ENCODE results near the gene DCUN1D1.

The DCUN1D1 gene

DNA sequence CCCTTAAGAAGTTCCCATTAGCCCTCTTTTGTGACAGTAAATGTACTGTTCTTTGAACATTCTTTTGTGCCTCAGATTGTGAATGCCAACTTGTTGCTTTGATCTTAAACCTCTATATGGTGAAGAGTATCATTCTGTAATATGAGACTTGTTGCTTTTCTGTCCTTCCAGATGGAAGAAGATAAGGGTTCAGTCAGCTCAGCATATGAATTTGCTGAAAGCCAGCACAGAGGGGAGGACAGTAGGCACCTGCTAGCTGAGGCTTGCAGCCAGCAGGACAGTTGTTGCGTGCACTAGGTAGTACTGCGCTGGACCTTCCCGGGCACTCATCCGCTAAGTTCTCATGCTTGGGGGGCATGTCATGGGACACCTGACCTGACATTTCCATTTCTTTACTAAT lies 74.7 kb downstream of the DCUN1D1 start:
- DNase-seq (ENCODE audit: low spot score): no peak
- TF ChIP-seq, protein P1, sequence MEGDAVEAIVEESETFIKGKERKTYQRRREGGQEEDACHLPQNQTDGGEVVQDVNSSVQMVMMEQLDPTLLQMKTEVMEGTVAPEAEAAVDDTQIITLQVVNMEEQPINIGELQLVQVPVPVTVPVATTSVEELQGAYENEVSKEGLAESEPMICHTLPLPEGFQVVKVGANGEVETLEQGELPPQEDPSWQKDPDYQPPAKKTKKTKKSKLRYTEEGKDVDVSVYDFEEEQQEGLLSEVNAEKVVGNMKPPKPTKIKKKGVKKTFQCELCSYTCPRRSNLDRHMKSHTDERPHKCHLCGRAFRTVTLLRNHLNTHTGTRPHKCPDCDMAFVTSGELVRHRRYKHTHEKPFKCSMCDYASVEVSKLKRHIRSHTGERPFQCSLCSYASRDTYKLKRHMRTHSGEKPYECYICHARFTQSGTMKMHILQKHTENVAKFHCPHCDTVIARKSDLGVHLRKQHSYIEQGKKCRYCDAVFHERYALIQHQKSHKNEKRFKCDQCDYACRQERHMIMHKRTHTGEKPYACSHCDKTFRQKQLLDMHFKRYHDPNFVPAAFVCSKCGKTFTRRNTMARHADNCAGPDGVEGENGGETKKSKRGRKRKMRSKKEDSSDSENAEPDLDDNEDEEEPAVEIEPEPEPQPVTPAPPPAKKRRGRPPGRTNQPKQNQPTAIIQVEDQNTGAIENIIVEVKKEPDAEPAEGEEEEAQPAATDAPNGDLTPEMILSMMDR (IDR thresholded peaks at IDR 0.05; ENCODE audit: extremely low read depth, missing control alignments): no peak

GRCh38 chr3:182904164-182904563 lies 76.2 kb downstream of the DCUN1D1 start:
- DNase-seq (ENCODE audit: low spot score): no peak
- TF ChIP-seq, protein P1 (IDR thresholded peaks at IDR 0.05; ENCODE audit: extremely low read depth, missing control alignments): no peak

DNA sequence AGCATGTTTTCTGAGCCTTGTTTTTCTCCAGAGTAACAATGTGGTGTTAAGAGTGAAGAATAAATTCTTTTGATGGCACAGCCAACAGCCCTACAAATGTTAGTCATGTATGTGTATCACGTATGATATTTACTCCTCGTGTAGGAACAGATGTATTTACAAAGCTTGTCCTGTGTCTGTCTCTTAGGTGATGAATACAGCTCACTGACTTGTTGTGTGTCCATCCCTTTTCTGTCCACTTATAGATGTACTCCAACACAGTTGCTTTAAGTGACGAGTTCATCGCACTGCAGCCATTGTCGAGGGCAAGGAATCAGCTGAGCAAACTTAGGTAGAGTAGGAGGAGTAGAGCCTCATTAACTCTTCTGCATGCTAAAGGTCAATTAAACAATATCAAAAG lies 78.1 kb downstream of the DCUN1D1 start:
- no peak for DNase-seq (ENCODE audit: low spot score)
- TF ChIP-seq, protein P1 (IDR thresholded peaks at IDR 0.05; ENCODE audit: extremely low read depth, missing control alignments): no peak

GRCh38 chr3:182896553-182896952 lies 83.8 kb downstream of the DCUN1D1 start:
- TF ChIP-seq, protein P1 (IDR thresholded peaks at IDR 0.05; ENCODE audit: extremely low read depth, missing control alignments): no peak
- DNase-seq (ENCODE audit: low spot score): no peak

DNA sequence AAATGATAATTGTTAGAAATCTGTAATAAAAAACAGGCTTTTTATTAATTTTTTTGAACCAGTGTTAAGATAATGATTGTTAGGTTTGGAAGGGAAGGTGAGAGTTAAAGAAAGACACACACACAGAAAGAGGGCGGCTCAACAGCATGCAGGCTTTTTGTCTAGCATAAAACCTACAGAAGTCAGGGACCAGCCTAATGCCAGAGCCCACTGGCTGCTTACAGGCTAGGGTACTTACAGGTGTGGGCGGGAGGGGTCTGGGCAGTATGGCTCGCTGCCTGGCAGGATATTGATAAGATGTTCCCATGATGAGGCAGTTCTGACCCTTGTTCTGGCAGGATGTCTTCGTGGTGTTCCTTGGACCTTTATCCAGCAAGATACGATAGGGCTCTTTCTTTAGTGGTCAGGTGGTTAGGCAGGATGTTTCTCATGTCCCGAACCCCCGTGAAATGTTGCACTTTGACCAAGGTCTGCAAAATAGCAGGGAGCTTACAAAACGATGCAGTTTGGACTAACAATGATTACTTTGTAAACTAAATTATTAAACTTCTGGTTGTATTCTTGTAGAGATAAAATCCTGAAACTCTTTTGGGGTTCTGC lies 84.7 kb downstream of the DCUN1D1 start:
- TF ChIP-seq, protein P1 (IDR thresholded peaks at IDR 0.05; ENCODE audit: extremely low read depth, missing control alignments): no peak
- no peak for DNase-seq (ENCODE audit: low spot score)

DNA sequence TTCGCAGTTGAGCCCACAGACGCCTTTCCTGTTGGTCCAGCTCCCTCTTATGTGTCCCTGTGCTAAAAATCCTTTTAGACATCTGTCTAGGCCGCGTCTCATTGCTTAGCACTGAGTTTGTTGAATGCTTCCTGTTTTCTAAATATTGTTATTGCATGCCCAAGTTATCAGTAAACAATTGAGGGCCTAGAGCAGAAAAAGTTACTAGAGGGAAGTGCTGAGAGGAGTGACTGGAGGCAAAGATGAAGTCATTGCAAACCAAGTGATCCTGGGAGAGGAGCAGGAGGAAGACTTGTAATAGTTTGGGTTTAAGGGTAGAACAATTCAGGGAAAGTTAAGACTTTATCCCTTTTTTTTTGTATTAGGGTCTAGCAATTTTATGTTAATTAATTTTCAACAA lies 88.1 kb downstream of the DCUN1D1 start:
- DNase-seq (ENCODE audit: low spot score): no peak

DNA sequence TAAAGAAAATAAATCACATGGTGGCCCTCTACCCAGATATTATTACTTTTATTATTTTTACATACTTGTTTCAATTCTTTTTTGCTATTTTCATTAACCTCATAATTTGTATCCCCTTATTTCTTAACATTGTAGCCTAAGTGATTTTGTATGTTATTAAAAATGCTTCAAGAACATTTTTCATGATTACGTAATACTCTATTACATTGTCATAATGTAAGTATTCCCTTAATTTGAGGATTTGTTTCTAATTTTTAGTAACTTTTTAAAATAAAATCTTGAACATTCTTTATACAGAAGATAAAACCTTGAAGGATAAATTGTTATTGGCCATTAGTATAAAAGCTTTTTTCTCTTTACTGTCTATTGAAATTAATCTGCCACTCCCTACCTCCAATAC lies 89.0 kb downstream of the DCUN1D1 start:
- DNase-seq (ENCODE audit: low spot score): no peak
- TF ChIP-seq, protein P1 (IDR thresholded peaks at IDR 0.05; ENCODE audit: extremely low read depth, missing control alignments): no peak

More for the DNA sequence above, 88.1 kb downstream of the DCUN1D1 start:
- TF ChIP-seq, protein P1 (IDR thresholded peaks at IDR 0.05; ENCODE audit: extremely low read depth, missing control alignments): no peak

All from GM20000 (cell line).